Measurements from ENCODE around the gene SP5.

- TF ChIP-seq POLR2AphosphoS5 (IDR thresholded peaks at IDR 0.05; ENCODE audit: low read depth, low read length) (no peak), CTCF (IDR thresholded peaks at IDR 0.05) (no peak)
Measured at GRCh38 chr2:170696948-170697347, 18.2 kb upstream of the SP5 start.

Measured in Panc1 (cell line).